Gastrocnemius medialis (tissue), 4 donors: Measurements from ENCODE around the gene CRYBG3.

ENCODE experiments used
- CTCF ChIP-seq, 5 experiments: fragments of 450-650 bp in 3 of 5; fragments of 200-600 bp in 2 of 5; sonication (generic) in 2 of 5; IDR thresholded peaks in 4 of 5; conservative IDR thresholded peaks in 1 of 5; 1 replicate in 4 of 5; 2 replicates in 1 of 5; pipeline ENCODE4 v1.5.1; 2016 to 2019; ENCODE audit warnings: antibody characterized with exemption in 5 of 5, mild to moderate bottlenecking in 3 of 5, moderate library complexity in 3 of 5
- POLR2A ChIP-seq, 2 donors: fragments of 450-650 bp; IDR thresholded peaks; one replicate each; pipeline ENCODE4 v1.6.1; 2017; ENCODE audit warnings: antibody characterized with exemption in 2 of 2, mild to moderate bottlenecking in 2 of 2, moderate library complexity in 2 of 2

- TF ChIP-seq CTCF (IDR thresholded peaks at IDR 0.05 in 4 of 5, conservative IDR thresholded peaks at IDR 0.05 in 1 of 5): no peak
- no peak for TF ChIP-seq POLR2A (IDR thresholded peaks at IDR 0.05)
These were observed 7.4 kb downstream of the CRYBG3 start for GRCh38 chr3:97829198-97829597.
